ENCODE results near the gene ARHGAP26. TPM values are rescaled to one million over a fixed set of nuclear protein-coding genes. Genes with fewer than 3 reads are reported as not detected.
A peak's percentile ranks its signal among the peaks of the same experiment; 100 is the strongest.
"Not testable (repeated sequence)": the region's sequence is repeated elsewhere in the genome, so short reads cannot be mapped to it uniquely, and the experiment has no call there.

Gene ARHGAP26
- polyA plus RNA-seq, 6 donors from 2014 or later: 2.4 to 8.7 (median 4.1) TPM

DNA sequence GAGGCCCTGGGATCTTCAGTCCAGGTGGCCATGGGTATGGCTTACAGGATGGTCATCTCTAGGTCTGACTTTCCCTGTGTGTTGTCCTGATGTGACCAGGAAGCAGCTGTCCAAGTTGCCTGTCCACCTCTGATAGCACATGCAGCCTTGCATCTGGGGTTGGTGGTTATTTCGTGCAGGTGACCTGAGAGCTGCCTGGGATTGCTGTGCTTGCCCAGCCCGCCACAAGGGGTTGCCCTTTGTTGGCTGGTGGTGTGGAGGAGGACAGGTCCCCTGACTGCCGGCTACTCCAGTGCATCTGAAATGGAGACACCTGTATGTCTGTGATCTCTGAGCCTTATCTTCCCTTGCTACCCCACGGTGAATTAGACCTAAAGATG is 212.6 kb downstream of the ARHGAP26 start:
- no peak for DNase-seq
- H3K9me3 Mint-ChIP-seq: peaks cover 0 to 5% (median 2%) of the 10 kb centered on the region in 7 donors
- H3K4me3 Mint-ChIP-seq: no peak overlapping the region
- H3K27ac Mint-ChIP-seq: no peak overlapping the region
- no peaks in the 10 kb centered on the region for H3K27me3 Mint-ChIP-seq
- no peaks in the 10 kb centered on the region for H3K36me3 Mint-ChIP-seq
- no peak for ATAC-seq (ENCODE audit: low read depth in 2 of 2)
- peaks cover 4 to 17% (median 10%) of the 10 kb centered on the region in 3 donors for H3K4me1 Mint-ChIP-seq

DNA sequence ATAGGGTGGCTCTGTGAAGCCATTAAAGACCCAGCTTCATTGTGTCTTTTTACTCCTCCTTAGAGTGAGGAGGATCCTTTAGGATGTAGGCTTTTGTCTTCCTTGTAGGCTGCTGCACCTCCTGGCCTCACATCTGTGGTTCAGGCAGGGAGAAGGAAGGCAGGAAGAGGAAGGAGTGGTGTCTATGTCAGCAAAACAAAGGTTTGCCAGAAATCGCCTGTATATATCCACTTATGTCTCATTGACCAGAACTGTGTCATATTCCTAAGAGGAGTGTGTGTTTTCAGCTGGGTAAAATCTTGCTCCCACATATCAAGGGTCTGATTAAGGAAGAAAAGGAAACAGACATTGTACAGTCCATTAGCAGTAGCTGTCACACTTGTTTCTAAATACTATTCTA is 213.8 kb downstream of the ARHGAP26 start:
- no peak overlapping the region for H3K4me3 Mint-ChIP-seq
- ATAC-seq (ENCODE audit: low read depth in 2 of 2) (no peak), DNase-seq (no peak)
- peaks cover under 1 to 12% (median 8%) of the 10 kb centered on the region in 7 donors for H3K9me3 Mint-ChIP-seq
- H3K27me3 Mint-ChIP-seq: no peaks in the 10 kb centered on the region
- peaks cover 0 to 11% of the 10 kb centered on the region in 2 donors for H3K36me3 Mint-ChIP-seq
- H3K4me1 Mint-ChIP-seq: peaks cover 4 to 13% (median 6%) of the 10 kb centered on the region in 3 donors
- H3K27ac Mint-ChIP-seq: peak overlapping the region in 1 of 6 donors; percentile 44

DNA sequence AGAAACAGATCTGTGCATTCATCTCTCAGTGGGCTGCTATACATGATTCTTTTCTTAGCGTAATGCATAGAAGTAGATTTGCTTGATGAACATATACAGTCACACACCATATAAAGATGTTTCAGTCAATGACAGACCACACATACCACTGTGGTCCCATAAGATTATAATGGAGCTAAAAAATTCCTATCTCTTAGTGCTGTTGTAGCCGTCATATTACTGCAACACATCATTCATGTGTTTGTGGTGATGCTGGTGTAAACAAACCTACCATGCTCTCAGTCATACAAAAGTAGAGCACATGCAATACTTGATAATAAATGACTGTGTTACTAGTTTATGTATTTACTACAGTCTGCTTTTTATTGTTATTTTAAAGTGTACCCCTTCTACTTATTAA is 214.3 kb downstream of the ARHGAP26 start:
- Mint-ChIP-seq H3K9me3 (peaks cover 4 to 16% (median 8%) of the 10 kb centered on the region in 7 donors), H3K27ac (no peak overlapping the region), H3K4me1 (peaks cover 4 to 13% (median 6%) of the 10 kb centered on the region in 3 donors), H3K36me3 (peaks cover 0 to 14% of the 10 kb centered on the region in 2 donors), H3K27me3 (no peaks in the 10 kb centered on the region), H3K4me3 (no peak overlapping the region)
- ATAC-seq (ENCODE audit: low read depth in 2 of 2) (no peak), DNase-seq (no peak)

DNA sequence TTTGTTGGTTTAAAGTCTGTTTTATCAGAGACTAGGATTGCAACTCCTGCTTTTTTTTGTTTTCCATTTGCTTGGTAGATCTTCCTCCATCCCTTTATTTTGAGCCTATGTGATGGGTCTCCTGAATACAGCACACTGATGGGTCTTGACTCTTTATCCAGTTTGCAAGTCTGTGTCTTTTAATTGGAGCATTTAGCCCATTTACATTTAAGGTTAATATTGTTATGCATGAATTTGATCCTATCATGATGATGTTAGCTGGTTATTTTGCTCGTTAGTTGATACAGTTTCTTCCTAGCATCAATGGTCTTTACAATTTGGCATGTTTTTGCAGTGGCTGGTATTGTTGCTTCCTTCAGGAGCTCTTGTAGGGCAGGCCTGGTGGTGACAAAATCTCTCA is 219.1 kb downstream of the ARHGAP26 start:
- not testable (repeated sequence) for DNase-seq; H3K4me1 Mint-ChIP-seq; H3K27ac Mint-ChIP-seq; ATAC-seq (ENCODE audit: low read depth in 2 of 2); H3K4me3 Mint-ChIP-seq; H3K27me3 Mint-ChIP-seq
- peaks cover 9 to 31% (median 19%) of the 10 kb centered on the region in 7 donors for H3K9me3 Mint-ChIP-seq
- peaks cover 0 to 22% of the 10 kb centered on the region in 2 donors for H3K36me3 Mint-ChIP-seq

DNA sequence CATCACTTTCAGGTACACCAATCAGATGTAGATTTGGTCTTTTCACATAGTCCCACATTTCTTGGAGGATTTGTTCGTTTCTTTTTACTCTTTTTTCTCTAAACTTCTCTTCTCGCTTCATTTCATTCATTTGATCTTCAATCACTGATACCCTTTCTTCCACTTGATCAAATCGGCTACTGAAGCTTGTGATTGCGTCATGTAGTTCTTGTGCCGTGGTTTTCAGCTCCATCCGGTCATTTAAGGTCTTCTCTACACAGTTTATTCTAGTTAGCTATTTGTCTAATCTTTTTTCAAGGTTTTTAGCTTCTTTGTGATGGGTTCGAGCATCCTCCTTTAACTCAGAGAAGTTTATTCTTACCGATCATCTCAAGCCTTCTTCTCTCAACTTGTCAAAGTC is 219.9 kb downstream of the ARHGAP26 start:
- H3K4me1 Mint-ChIP-seq; ATAC-seq (ENCODE audit: low read depth in 2 of 2); H3K4me3 Mint-ChIP-seq; H3K27me3 Mint-ChIP-seq; DNase-seq: not testable (repeated sequence)
- Mint-ChIP-seq H3K27ac (peak overlapping the region in 1 of 6 donors; percentile 33), H3K9me3 (peaks cover 9 to 31% (median 19%) of the 10 kb centered on the region in 7 donors), H3K36me3 (peaks cover 0 to 22% of the 10 kb centered on the region in 2 donors)

DNA sequence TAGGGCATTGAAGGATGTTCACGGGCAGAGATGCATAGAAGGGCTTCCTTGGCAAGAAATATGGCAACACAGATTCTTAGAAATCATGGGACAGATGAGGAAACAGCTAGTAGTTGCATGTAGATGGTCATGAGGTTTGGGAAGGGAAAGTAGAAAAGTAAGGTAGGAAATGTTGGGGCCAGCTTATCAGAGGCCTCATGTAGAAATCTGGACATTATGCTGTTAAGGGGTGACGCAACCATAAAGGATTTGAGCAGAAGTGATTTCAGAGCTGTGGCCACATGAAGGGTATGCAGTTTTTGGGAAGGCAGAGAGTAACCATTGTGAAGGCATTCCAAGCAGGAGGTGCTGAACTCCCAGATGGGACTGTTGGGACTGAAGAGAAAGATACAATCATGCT is 224.0 kb downstream of the ARHGAP26 start:
- Mint-ChIP-seq H3K4me3 (no peak overlapping the region), H3K36me3 (peaks cover 0 to 9% of the 10 kb centered on the region in 2 donors), H3K9me3 (peaks cover 6 to 18% (median 12%) of the 10 kb centered on the region in 7 donors), H3K27ac (peak overlapping the region in 1 of 6 donors; percentile 28), H3K27me3 (no peaks in the 10 kb centered on the region), H3K4me1 (peaks cover 20 to 29% (median 24%) of the 10 kb centered on the region in 3 donors)
- no peak for DNase-seq
- no peak for ATAC-seq (ENCODE audit: low read depth in 2 of 2)

DNA sequence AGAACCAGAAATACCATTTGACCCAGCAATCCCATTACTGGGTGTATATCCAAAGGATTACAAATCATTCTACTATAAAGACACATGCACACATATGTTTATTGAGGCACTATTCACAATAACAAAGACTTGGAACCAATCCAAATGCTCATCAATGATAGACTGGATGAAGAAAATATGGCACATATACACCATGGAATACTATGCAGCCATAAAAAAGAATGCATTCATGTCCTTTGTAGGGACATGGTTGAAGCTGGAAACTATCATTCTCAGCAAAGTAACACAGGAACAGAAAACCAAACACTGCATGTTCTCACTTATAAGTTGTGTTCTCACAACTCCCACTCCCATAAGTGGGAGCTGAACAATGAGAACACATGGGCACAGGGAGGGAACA is 225.4 kb downstream of the ARHGAP26 start:
- not testable (repeated sequence) for H3K4me3 Mint-ChIP-seq; DNase-seq; ATAC-seq (ENCODE audit: low read depth in 2 of 2); H3K36me3 Mint-ChIP-seq; H3K27me3 Mint-ChIP-seq; H3K9me3 Mint-ChIP-seq
- peak overlapping the region in 1 of 6 donors; percentile 79 for H3K27ac Mint-ChIP-seq
- H3K4me1 Mint-ChIP-seq: peaks cover 22 to 40% (median 29%) of the 10 kb centered on the region in 3 donors

DNA sequence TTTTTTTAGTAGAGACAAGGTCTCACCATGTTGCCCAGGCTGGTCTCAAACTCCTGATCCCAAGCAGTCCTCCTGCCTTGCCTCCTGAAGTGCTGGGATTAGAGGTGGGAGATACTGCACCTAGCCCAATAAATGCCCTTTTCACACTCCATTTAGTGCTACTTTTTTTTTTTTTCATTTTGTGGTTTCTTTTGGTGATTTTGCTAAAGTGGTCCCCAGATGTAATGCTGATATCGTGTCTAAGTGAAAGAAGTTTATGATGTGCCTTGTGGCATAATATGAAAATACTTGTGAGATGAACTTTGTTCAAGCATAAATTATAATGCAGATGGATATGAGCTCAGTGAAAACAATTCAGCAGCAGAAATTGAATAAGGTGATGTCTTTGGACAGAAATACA is 227.4 kb downstream of the ARHGAP26 start:
- ATAC-seq (ENCODE audit: low read depth in 2 of 2): no peak

DNA sequence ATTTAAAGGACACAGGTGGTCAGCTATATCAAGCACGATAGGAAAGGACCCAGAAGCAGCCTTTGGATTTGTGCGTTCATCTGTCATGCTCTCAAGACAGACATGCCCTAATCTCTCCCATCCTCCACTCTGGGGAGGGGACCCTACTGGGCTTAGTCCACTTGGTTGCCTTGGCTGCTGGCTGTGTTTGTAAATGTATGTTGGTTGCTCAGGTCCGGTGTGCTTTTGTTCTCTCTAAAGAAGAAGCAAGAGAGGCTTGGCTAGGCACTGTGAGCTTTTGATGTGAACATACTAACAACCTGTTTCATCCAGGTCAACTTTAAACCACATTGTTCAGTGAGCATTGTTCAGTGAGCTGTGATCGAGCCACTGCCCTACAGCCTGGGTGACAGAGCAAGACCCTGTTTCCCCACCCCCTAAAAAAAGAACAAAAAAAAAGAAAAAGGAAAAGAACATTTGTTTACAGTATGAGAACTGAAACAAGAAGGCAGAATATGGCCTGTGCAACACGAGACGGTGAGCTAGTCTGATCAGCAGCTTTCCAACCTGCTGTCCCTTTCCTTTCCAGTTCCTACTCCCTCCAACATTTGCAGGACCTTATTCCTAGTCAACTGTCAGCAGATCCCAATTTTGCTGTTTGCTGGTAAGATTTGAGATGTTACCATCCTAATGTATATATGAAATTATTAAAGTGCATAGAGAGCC is 228.3 kb downstream of the ARHGAP26 start:
- peaks cover 0 to 4% (median 0%) of the 10 kb centered on the region in 7 donors for H3K9me3 Mint-ChIP-seq
- H3K4me3 Mint-ChIP-seq: peak overlapping the region in 7 of 8 donors; percentile 71 to 90 (median 82)
- peak; percentile 22 to 24 for ATAC-seq (ENCODE audit: low read depth in 2 of 2)
- DNase-seq: peak; percentile 47
- H3K27ac Mint-ChIP-seq: peak overlapping the region; percentile 91 to 99 (median 95)
- no peaks in the 10 kb centered on the region for H3K36me3 Mint-ChIP-seq
- H3K4me1 Mint-ChIP-seq: peaks cover 45 to 68% (median 54%) of the 10 kb centered on the region in 3 donors
- H3K27me3 Mint-ChIP-seq: no peaks in the 10 kb centered on the region

More for the DNA sequence above, 227.4 kb downstream of the ARHGAP26 start:
- Mint-ChIP-seq H3K4me3 (peak overlapping the region in 7 of 8 donors; percentile 3 to 48 (median 30)), H3K4me1 (peaks cover 36 to 59% (median 45%) of the 10 kb centered on the region in 3 donors), H3K27me3 (no peaks in the 10 kb centered on the region), H3K9me3 (peaks cover 0 to 4% (median 0%) of the 10 kb centered on the region in 7 donors), H3K36me3 (no peaks in the 10 kb centered on the region), H3K27ac (peak overlapping the region in 3 of 6 donors; percentile 32 to 84 (median 71))
- DNase-seq: no peak

DNA sequence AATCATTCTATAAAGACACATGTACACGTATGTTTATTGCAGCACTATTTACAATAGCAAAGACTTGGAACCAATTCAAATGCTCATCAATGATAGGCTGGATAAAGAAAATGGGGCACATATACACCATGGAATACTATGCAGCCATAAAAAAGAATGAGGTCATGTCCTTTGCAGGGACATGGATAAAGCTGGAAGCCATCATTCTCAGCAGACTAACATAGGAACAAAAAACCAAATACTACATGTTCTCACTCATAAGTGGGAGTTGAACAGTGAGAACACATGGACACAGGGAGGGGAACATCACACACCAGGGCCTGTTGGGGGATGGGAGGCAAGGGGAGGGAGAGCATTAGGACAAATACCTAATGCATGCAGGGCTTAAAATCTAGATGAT is 230.4 kb downstream of the ARHGAP26 start:
- not testable (repeated sequence) for ATAC-seq (ENCODE audit: low read depth in 2 of 2); DNase-seq; H3K9me3 Mint-ChIP-seq; H3K27me3 Mint-ChIP-seq; H3K36me3 Mint-ChIP-seq
- peaks cover 57 to 85% (median 75%) of the 10 kb centered on the region in 3 donors for H3K4me1 Mint-ChIP-seq
- peak overlapping the region in 1 of 8 donors; percentile 1 for H3K4me3 Mint-ChIP-seq
- H3K27ac Mint-ChIP-seq: peak overlapping the region in 2 of 6 donors; percentile 26 to 89

DNA sequence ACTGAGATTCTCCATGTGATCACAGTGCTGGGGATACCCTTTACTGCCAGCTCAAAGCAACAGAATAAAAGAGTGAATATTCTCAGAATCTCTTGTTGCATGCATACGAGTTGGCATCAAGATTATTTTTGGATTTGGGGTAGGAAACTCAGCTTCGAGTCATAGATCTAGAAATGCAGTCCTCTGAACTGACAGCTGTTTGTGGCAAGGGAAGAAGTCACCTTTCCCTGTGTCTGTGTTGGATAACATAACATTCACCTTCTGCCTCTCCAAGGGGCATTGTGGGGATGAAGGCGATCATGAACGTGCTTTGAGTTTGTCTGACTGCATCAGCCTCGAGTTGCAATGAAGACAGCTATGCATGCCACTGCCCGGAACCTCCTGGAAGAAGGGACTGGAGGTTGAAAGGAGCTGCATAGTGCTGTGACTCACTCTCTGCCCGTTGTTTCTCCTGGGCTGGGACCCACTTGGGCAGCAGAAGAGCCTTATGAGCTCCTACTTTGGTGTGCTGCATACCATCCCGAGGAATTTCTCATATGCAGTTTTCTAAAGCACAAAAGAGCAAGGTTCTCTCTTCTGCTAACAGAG is 231.7 kb downstream of the ARHGAP26 start:
- Mint-ChIP-seq H3K36me3 (no peaks in the 10 kb centered on the region), H3K4me1 (peaks cover 54 to 80% (median 77%) of the 10 kb centered on the region in 3 donors), H3K27ac (peak overlapping the region; percentile 69 to 95 (median 88)), H3K9me3 (no peaks in the 10 kb centered on the region), H3K4me3 (peak overlapping the region in 7 of 8 donors; percentile 7 to 81 (median 26)), H3K27me3 (no peaks in the 10 kb centered on the region)
- ATAC-seq (ENCODE audit: low read depth in 2 of 2) (no peak), DNase-seq (no peak)

DNA sequence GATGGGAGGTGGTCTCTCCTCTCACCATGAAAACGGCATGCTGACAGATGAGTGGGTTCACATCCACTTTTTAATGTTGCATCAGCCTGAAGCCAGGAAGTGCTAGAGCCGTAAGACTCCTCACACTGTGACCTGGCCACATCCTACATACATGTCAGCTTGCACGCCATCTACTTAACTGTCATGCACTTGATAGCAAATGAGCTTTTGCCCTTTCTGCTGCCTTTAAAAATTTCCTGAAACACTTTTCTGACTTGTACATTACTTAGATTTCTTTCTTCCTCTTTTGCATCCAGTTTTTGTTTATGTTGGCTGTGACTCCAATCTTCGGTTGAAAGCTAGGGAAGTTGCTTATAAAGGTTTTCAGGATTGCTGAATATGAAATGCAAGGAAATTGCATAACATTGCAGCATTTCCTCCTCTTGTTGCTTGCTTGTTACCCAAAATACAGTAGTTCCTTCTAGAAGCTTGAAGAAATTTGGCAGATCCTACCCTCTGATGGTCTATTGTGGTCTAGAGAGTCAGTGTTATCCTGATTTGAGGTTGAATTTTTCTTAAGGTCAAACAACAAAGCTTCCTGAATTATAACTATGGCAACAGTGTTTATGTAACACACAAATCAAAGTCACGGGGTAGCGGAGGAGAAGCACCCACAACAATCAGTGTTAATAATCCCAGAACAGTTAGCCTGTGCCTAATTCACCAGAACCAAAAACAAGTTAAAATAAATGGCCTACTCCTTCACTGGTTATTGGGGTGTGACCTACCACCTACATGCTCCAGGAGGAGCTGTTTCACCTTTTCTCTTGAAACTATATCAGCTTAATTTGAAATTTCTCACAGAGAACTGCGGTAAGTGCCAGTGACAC is 232.5 kb downstream of the ARHGAP26 start:
- Mint-ChIP-seq H3K9me3 (no peaks in the 10 kb centered on the region), H3K4me1 (peaks cover 54 to 78% (median 72%) of the 10 kb centered on the region in 3 donors), H3K4me3 (peak overlapping the region in 7 of 8 donors; percentile 2 to 81 (median 47)), H3K27me3 (no peaks in the 10 kb centered on the region), H3K27ac (peak overlapping the region; percentile 33 to 95 (median 89)), H3K36me3 (no peaks in the 10 kb centered on the region)
- peak; percentile 63 for DNase-seq
- ATAC-seq (ENCODE audit: low read depth in 2 of 2): peak; percentile 69 to 74

DNA sequence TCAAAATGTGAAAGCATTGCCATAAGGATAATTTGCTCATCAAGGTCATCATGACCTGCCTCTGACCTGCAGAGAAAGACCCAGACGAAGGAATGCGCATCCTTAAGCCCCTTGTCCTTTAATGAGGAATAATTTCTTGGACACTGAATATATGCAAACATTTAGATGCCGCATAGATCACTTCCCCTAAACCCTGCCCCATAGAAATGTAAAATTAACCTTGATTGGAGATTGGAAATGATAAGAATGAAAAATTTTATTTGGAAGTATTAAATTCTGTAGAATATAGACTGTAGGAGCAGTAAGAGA is 233.1 kb downstream of the ARHGAP26 start:
- no peaks in the 10 kb centered on the region for H3K9me3 Mint-ChIP-seq
- H3K27me3 Mint-ChIP-seq: no peaks in the 10 kb centered on the region
- DNase-seq (no peak), ATAC-seq (ENCODE audit: low read depth in 2 of 2) (no peak)
- H3K36me3 Mint-ChIP-seq: no peaks in the 10 kb centered on the region
- H3K4me1 Mint-ChIP-seq: peaks cover 55 to 78% (median 69%) of the 10 kb centered on the region in 3 donors
- H3K4me3 Mint-ChIP-seq: peak overlapping the region in 6 of 8 donors; percentile 2 to 57 (median 12)
- H3K27ac Mint-ChIP-seq: peak overlapping the region; percentile 33 to 95 (median 89)

All from naive B cell (primary cell).